Measurements from ENCODE around the gene CCNL2. TPM values are rescaled to one million over a fixed set of nuclear protein-coding genes. Genes with fewer than 3 reads are reported as not detected.

CCNL2 gene
- total and polyA plus RNA-seq, 2 of the 13 experiments (the other 11 are each of a cell fraction or from before 2014, with no cell fraction given), result 105 to 340 TPM

- no peak for TF ChIP-seq SMARCC2 (IDR thresholded peaks at IDR 0.05)
- TF ChIP-seq PTBP1 (IDR thresholded peaks at IDR 0.05; ENCODE audit: low read depth, low read length, poor library complexity, severe bottlenecking), result no peak
- TF ChIP-seq, protein P1, sequence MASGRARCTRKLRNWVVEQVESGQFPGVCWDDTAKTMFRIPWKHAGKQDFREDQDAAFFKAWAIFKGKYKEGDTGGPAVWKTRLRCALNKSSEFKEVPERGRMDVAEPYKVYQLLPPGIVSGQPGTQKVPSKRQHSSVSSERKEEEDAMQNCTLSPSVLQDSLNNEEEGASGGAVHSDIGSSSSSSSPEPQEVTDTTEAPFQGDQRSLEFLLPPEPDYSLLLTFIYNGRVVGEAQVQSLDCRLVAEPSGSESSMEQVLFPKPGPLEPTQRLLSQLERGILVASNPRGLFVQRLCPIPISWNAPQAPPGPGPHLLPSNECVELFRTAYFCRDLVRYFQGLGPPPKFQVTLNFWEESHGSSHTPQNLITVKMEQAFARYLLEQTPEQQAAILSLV (CRISPR knock-in tag; IDR thresholded peaks at IDR 0.05; ENCODE audit: borderline replicate concordance), result no peak; the same call in 1 of the 2 replicates
- no peak for TF ChIP-seq NFE2L2 (IDR thresholded peaks at IDR 0.05; ENCODE audit: low read length)
- no peak for TF ChIP-seq ZNF891 (CRISPR knock-in tag; IDR thresholded peaks at IDR 0.05)
- TF ChIP-seq ZNF331 (CRISPR knock-in tag; IDR thresholded peaks at IDR 0.05), result peak; percentile 21; the same call in 1 of the 2 replicates
- TF ChIP-seq ZNF44 (CRISPR knock-in tag; IDR thresholded peaks at IDR 0.05), result no peak
- TF ChIP-seq ZNF800 (CRISPR knock-in tag; IDR thresholded peaks at IDR 0.05), result peak; percentile 75; the same call in 1 of the 2 replicates
- peak; percentile 37; the same call in 1 of the 2 replicates for TF ChIP-seq MYC (CRISPR knock-in tag; IDR thresholded peaks at IDR 0.05; ENCODE audit: borderline replicate concordance)
- no peak for TF ChIP-seq MTF1 (CRISPR knock-in tag; IDR thresholded peaks at IDR 0.05)
- no peak for TF ChIP-seq GPN1 (CRISPR knock-in tag; IDR thresholded peaks at IDR 0.05; ENCODE audit: borderline replicate concordance)
- 0 out of 2 replicates have a peak, but pooled peaks have one; percentile 14 for TF ChIP-seq FOXA3 (CRISPR knock-in tag; IDR thresholded peaks at IDR 0.05)
- TF ChIP-seq AGO1 (IDR thresholded peaks at IDR 0.05; ENCODE audit: low read depth, low read length, poor library complexity, severe bottlenecking), result no peak
- TF ChIP-seq ZFP82 (CRISPR knock-in tag; IDR thresholded peaks at IDR 0.05; ENCODE audit: borderline replicate concordance), result no peak
- no peak for TF ChIP-seq TAF15 (IDR thresholded peaks at IDR 0.05; ENCODE audit: low read depth, low read length, poor library complexity, severe bottlenecking)
- TF ChIP-seq, protein P2, sequence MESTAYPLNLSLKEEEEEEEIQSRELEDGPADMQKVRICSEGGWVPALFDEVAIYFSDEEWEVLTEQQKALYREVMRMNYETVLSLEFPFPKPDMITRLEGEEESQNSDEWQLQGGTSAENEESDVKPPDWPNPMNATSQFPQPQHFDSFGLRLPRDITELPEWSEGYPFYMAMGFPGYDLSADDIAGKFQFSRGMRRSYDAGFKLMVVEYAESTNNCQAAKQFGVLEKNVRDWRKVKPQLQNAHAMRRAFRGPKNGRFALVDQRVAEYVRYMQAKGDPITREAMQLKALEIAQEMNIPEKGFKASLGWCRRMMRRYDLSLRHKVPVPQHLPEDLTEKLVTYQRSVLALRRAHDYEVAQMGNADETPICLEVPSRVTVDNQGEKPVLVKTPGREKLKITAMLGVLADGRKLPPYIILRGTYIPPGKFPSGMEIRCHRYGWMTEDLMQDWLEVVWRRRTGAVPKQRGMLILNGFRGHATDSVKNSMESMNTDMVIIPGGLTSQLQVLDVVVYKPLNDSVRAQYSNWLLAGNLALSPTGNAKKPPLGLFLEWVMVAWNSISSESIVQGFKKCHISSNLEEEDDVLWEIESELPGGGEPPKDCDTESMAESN (CRISPR knock-in tag; conservative IDR thresholded peaks at IDR 0.05), result peak; percentile 53; the same call in 1 of the 2 replicates
- TF ChIP-seq ZSCAN29 (CRISPR knock-in tag; conservative IDR thresholded peaks at IDR 0.05), result no peak
- 0 out of 2 replicates have a peak, but pooled peaks have one; percentile 44 for TF ChIP-seq ZNF770 (CRISPR knock-in tag; IDR thresholded peaks at IDR 0.05)
- peak; percentile 69; the same call in 1 of the 2 replicates for TF ChIP-seq TBX2 (CRISPR knock-in tag; IDR thresholded peaks at IDR 0.05; ENCODE audit: borderline replicate concordance)
- TF ChIP-seq SUZ12 (IDR thresholded peaks at IDR 0.05; ENCODE audit: low read depth, low read length), result no peak
Observed at GRCh38 chr1:1437904-1438376, 38.8 kb upstream of the CCNL2 start (continued).
